GM21526 (cell line): Measurements from ENCODE around the gene CADPS2.

Source experiments
- ATAC-seq: cut with Tn5 transposase; IDR thresholded peaks from one replicate; pipeline ENCODE4 v1.9.1; 2021; ENCODE audit warnings: moderate library complexity; ENCODE audit not compliant: unreplicated experiment, low FRiP score

CADPS2 gene

GRCh38 chr7:122550545-122550944 is 335.7 kb downstream of the CADPS2 start:
- ATAC-seq = no peak

GRCh38 chr7:122549578-122549977 is 336.7 kb downstream of the CADPS2 start:
- ATAC-seq = no peak

GRCh38 chr7:122546496-122546895 is 339.8 kb downstream of the CADPS2 start:
- no peak for ATAC-seq

- ATAC-seq = peak; percentile 98
These were observed 341.8 kb downstream of the CADPS2 start for GRCh38 chr7:122544463-122544862.

GRCh38 chr7:122543891-122544290 is 342.4 kb downstream of the CADPS2 start:
- no peak for ATAC-seq

- ATAC-seq = no peak
These were observed 343.1 kb downstream of the CADPS2 start for GRCh38 chr7:122543166-122543565.

- no peak for ATAC-seq
These were observed 351.2 kb downstream of the CADPS2 start for GRCh38 chr7:122535086-122535485.

GRCh38 chr7:122532406-122533269 is 353.6 kb downstream of the CADPS2 start:
- no peak for ATAC-seq

GRCh38 chr7:122528879-122529481 is 357.3 kb downstream of the CADPS2 start:
- ATAC-seq = no peak

- no peak for ATAC-seq
These were observed 360.9 kb downstream of the CADPS2 start for GRCh38 chr7:122525355-122525754.

- ATAC-seq = no peak
These were observed 364.5 kb downstream of the CADPS2 start for GRCh38 chr7:122521767-122522166.

GRCh38 chr7:122520971-122521555 is 365.2 kb downstream of the CADPS2 start:
- no peak for ATAC-seq

GRCh38 chr7:122518488-122518887 is 367.8 kb downstream of the CADPS2 start:
- no peak for ATAC-seq

GRCh38 chr7:122517576-122517975 is 368.7 kb downstream of the CADPS2 start:
- ATAC-seq = no peak

- no peak for ATAC-seq
These were observed 370.9 kb downstream of the CADPS2 start for GRCh38 chr7:122515404-122515803.

- ATAC-seq = no peak
These were observed 375.0 kb downstream of the CADPS2 start for GRCh38 chr7:122511268-122511667.

- ATAC-seq = no peak
These were observed 378.7 kb downstream of the CADPS2 start for GRCh38 chr7:122507591-122507990.

GRCh38 chr7:122492007-122492406 is 394.3 kb downstream of the CADPS2 start:
- ATAC-seq = no peak

GRCh38 chr7:122488241-122488640 is 398.0 kb downstream of the CADPS2 start:
- no peak for ATAC-seq

- ATAC-seq = no peak
These were observed 399.1 kb downstream of the CADPS2 start for GRCh38 chr7:122487131-122487530.

- ATAC-seq = no peak
These were observed 400.4 kb downstream of the CADPS2 start for GRCh38 chr7:122485856-122486255.

GRCh38 chr7:122482212-122482611 is 404.0 kb downstream of the CADPS2 start:
- ATAC-seq = no peak
